ENCODE data around the gene DSN1. TPM values are rescaled to one million over a fixed set of nuclear protein-coding genes. Genes with fewer than 3 reads are reported as not detected.

The DSN1 gene
- total RNA-seq, 1 donor from 2014 or later: 12.8 TPM

- Mint-ChIP-seq H3K27ac (ENCODE audit: unreplicated experiment) (no peak overlapping the region), H3K4me3 (ENCODE audit: unreplicated experiment) (no peak overlapping the region), H3K27me3 (ENCODE audit: unreplicated experiment) (peaks cover 6% of the 10 kb centered on the region), H3K4me1 (ENCODE audit: unreplicated experiment) (peaks cover 7% of the 10 kb centered on the region), H3K9me3 (ENCODE audit: unreplicated experiment) (no peaks in the 10 kb centered on the region), H3K36me3 (ENCODE audit: low read depth, unreplicated experiment) (no peaks in the 10 kb centered on the region)
- no peak for TF ChIP-seq CTCF (IDR thresholded peaks at IDR 0.05; ENCODE audit: unreplicated experiment)
- no peak for DNase-seq (ENCODE audit: low spot score)
Observed at GRCh38 chr20:36768768-36769430, 4.7 kb downstream of the DSN1 start.

GRCh38 chr20:36761125-36761524 lies 12.4 kb downstream of the DSN1 start:
- Mint-ChIP-seq H3K9me3 (ENCODE audit: unreplicated experiment) (no peaks in the 10 kb centered on the region), H3K36me3 (ENCODE audit: low read depth, unreplicated experiment) (no peaks in the 10 kb centered on the region), H3K27me3 (ENCODE audit: unreplicated experiment) (no peaks in the 10 kb centered on the region), H3K4me3 (ENCODE audit: unreplicated experiment) (no peak overlapping the region), H3K27ac (ENCODE audit: unreplicated experiment) (no peak overlapping the region), H3K4me1 (ENCODE audit: unreplicated experiment) (peaks cover 6% of the 10 kb centered on the region)
- no peak for DNase-seq (ENCODE audit: low spot score)
- TF ChIP-seq CTCF (IDR thresholded peaks at IDR 0.05; ENCODE audit: unreplicated experiment): no peak

- no peak overlapping the region for H3K27ac Mint-ChIP-seq (ENCODE audit: unreplicated experiment)
- no peak for TF ChIP-seq CTCF (IDR thresholded peaks at IDR 0.05; ENCODE audit: unreplicated experiment)
- H3K27me3 Mint-ChIP-seq (ENCODE audit: unreplicated experiment): no peaks in the 10 kb centered on the region
- H3K9me3 Mint-ChIP-seq (ENCODE audit: unreplicated experiment): no peaks in the 10 kb centered on the region
- peaks cover 6% of the 10 kb centered on the region for H3K4me1 Mint-ChIP-seq (ENCODE audit: unreplicated experiment)
- no peak for DNase-seq (ENCODE audit: low spot score)
- H3K36me3 Mint-ChIP-seq (ENCODE audit: low read depth, unreplicated experiment): no peaks in the 10 kb centered on the region
- H3K4me3 Mint-ChIP-seq (ENCODE audit: unreplicated experiment): no peak overlapping the region
Observed at GRCh38 chr20:36760647-36761046, 12.9 kb downstream of the DSN1 start.

GRCh38 chr20:36758276-36758675 lies 15.3 kb downstream of the DSN1 start:
- peaks cover 6% of the 10 kb centered on the region for H3K4me1 Mint-ChIP-seq (ENCODE audit: unreplicated experiment)
- no peak overlapping the region for H3K4me3 Mint-ChIP-seq (ENCODE audit: unreplicated experiment)
- no peak for DNase-seq (ENCODE audit: low spot score)
- peak overlapping the region; percentile 100 for H3K27ac Mint-ChIP-seq (ENCODE audit: unreplicated experiment)
- H3K9me3 Mint-ChIP-seq (ENCODE audit: unreplicated experiment): no peaks in the 10 kb centered on the region
- no peak for TF ChIP-seq CTCF (IDR thresholded peaks at IDR 0.05; ENCODE audit: unreplicated experiment)
- H3K27me3 Mint-ChIP-seq (ENCODE audit: unreplicated experiment): no peaks in the 10 kb centered on the region
- no peaks in the 10 kb centered on the region for H3K36me3 Mint-ChIP-seq (ENCODE audit: low read depth, unreplicated experiment)

GRCh38 chr20:36756496-36756895 lies 17.1 kb downstream of the DSN1 start:
- TF ChIP-seq CTCF (IDR thresholded peaks at IDR 0.05; ENCODE audit: unreplicated experiment): no peak
- Mint-ChIP-seq H3K4me1 (ENCODE audit: unreplicated experiment) (peaks cover 6% of the 10 kb centered on the region), H3K27ac (ENCODE audit: unreplicated experiment) (peak overlapping the region; percentile 100), H3K9me3 (ENCODE audit: unreplicated experiment) (no peaks in the 10 kb centered on the region), H3K27me3 (ENCODE audit: unreplicated experiment) (no peaks in the 10 kb centered on the region), H3K4me3 (ENCODE audit: unreplicated experiment) (no peak overlapping the region), H3K36me3 (ENCODE audit: low read depth, unreplicated experiment) (peaks cover 7% of the 10 kb centered on the region)
- no peak for DNase-seq (ENCODE audit: low spot score)
